ENCODE results near the gene ISCA1. TPM values are rescaled to one million over a fixed set of nuclear protein-coding genes. Genes with fewer than 3 reads are reported as not detected.
"Not testable (repeated sequence)": the region's sequence is repeated elsewhere in the genome, so short reads cannot be mapped to it uniquely, and the experiment has no call there.

The ISCA1 gene
- 21.4 and 30.5 TPM in 2 replicates for total RNA-seq

GRCh38 chr9:86282077-86282978 is at the start of gene ISCA1:
TSS of gene ISCA1 (minus strand) at chr9:86282538. CDS start at chr9:86282458, 80 bp downstream.
- DNase-seq (ENCODE audit: low read depth in 2 of 2) = peak; percentile 58 to 93

DNA sequence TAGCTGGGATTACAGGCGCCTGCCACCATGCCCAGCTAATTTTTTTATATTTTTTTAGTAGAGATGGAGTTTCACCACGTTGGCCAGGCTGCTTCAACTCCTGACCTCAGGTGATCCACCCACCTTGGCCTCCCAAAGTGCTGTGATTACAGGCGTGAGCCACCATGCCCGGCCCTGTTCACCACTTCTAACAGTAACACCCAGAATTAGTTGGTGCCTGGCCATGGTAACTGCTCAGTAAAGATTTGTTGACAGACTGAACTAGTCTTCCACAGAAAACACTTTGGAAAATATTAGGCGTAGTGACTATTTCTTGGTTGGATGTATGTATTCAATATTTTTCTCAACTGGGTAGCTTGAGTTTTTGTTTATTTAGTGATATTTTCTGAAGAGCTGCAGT is 47.8 kb upstream of the ISCA1 start:
- no peak for DNase-seq (ENCODE audit: low read depth in 2 of 2)

DNA sequence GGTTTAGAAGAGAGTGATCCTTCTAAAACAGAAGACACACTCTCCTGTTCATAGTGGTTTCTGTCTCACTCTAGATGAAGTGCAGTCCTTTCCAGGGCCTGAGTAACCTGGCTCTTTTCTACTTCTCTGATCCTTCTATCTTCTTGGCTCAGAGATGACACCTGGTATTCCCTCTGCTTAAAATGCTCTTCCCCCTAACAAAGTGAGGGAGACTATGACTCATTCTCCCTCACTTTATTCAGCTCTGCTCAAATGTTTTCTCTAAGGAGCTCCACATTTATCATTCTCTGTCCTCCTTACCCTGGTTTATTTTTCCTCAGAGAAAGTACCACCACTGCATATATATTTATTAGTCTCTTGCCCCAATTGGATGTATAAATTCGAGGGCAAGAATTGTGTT is 47.3 kb upstream of the ISCA1 start:
- DNase-seq (ENCODE audit: low read depth in 2 of 2) = no peak

- no peak for DNase-seq (ENCODE audit: low read depth in 2 of 2)
Observed at GRCh38 chr9:86328156-86328555, 45.8 kb upstream of the ISCA1 start.

DNA sequence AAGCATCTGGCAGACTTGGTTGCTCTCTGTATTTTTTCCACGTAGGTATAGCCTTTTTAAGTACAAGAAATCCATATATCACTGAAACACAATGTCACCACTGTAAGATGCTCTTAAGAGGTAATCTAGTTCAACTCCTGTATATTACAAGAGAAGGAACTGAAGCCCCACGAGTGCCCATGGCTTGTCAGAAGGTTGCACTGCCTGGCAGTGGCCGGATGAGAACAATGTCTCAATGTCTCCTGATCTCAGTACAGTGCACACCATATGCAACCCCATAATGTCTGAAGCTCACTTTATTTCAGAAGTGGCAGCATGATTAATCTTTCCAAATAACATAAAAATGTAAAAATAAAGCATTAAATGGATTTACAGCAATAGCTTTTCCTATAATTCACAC is 44.2 kb upstream of the ISCA1 start:
- no peak for DNase-seq (ENCODE audit: low read depth in 2 of 2)

DNA sequence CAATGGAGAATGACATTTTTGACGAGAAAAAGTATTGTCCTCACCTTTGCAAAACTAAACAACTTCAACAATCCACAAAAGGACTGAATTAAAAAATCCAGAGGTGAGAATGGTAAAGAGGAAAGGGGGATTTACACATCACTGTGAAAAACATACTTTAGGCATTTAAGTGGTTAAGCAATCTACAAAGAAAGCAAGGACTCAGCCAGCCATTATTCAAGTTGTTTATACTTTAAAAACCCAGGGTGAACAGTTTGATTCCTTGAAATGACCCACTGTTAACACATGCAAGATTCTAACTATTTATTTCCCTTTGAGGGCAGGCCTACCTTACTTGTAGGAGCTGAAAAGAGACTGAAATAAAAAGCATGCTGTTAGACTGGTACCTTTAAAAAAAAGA is 42.6 kb upstream of the ISCA1 start:
- no peak for DNase-seq (ENCODE audit: low read depth in 2 of 2)

GRCh38 chr9:86324308-86324707 is 42.0 kb upstream of the ISCA1 start:
- no peak for DNase-seq (ENCODE audit: low read depth in 2 of 2)

DNA sequence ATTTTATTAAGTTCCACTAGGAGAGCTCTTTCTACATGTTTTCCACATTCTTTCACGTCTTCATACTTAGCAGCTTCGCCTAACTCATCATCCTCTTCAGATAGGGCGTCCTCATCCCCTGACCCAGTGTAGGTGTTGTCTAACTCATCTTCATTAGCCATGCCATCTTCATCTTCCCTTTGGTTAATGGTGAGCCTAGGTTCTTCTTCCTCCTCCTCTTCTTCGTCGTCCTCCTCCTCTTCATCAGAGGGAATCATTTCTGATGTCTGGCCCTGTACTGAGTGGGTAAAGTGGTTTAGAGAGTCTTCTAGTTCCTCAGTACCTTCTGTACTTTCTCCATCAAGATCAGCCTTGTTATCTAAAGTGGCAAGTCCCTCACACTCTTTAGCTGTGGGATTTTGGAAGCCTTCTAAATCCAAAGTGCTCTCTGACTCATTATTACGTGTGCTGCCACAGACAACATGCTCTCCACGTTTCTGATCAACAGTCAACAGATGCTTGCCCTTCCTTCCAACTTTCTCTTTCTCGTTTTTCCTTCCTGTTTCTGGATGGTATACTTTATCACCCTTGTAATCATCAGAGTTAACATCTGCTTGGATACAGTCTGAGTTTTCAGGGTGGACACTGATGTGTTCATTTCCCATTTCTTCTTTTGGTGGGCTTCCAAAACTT is 40.8 kb upstream of the ISCA1 start:
- DNase-seq (ENCODE audit: low read depth in 2 of 2) = peak; percentile 36 to 76

GRCh38 chr9:86321373-86321772 is 39.0 kb upstream of the ISCA1 start:
- no peak for DNase-seq (ENCODE audit: low read depth in 2 of 2)

DNA sequence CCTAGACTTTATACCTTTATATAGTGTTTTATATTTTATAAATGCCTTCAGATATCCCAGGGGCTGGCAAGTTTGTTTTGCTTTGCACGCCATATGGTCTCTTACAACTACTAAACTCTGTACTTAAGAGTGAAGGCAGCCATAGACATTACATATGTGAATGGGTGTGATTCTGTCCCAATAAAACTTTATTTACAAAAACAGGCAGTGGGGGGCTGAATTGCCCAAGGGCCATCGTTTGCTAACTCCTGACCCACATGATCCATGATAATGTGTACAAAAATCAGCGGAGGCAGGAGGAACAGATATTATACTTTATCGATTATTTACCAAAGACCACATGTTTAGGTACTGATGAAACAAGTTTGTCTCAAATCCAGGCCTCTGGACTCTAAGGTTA is 35.8 kb upstream of the ISCA1 start:
- DNase-seq (ENCODE audit: low read depth in 2 of 2) = no peak

- DNase-seq (ENCODE audit: low read depth in 2 of 2) = no peak
Observed at GRCh38 chr9:86315078-86315477, 32.7 kb upstream of the ISCA1 start.

- DNase-seq (ENCODE audit: low read depth in 2 of 2) = not testable (repeated sequence)
Observed at GRCh38 chr9:86312959-86313358, 30.6 kb upstream of the ISCA1 start.

DNA sequence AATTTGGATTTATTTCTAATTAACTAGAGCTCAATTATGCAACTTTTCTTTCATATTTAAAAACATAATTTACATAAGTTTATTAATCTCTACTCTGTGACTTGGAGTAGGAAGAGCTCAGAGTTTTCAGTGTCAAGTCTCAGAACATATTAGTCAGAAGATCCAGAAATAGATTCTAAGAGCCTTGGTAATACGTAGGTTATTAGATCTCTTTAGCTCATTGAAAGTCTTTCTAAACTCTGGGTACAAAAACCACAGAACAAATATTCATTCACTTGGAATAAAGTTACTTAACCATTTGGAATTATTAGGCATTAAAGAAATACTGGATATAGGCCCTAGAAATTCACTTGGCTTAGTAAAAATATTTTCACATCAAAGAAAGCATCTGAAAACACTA is 26.3 kb upstream of the ISCA1 start:
- no peak for DNase-seq (ENCODE audit: low read depth in 2 of 2)

DNA sequence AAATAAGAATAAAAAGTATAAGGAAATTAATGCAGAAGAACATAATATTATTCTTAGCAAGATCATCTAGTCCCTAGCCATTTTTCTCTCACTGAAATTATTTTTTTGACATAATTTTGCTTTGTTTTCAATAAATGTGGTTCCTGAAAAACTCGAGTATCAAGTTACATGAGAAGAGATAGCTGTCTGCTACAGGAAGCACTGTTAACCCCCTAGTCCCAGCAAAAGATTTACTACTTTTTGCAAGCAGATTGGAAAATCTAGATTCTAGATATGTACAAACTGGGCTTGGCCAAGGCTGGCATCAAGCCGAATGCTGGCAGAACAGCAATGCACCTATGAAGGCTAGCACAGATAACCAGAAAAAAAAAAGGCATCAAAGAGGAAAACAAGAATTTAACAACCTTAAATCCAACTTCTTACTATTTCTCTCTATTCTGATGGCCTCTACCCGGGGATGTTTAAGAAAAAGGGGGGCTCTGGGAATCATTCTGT is 21.9 kb upstream of the ISCA1 start:
- peak in 1 of 2 donors; percentile 42 for DNase-seq (ENCODE audit: low read depth in 2 of 2)

DNA sequence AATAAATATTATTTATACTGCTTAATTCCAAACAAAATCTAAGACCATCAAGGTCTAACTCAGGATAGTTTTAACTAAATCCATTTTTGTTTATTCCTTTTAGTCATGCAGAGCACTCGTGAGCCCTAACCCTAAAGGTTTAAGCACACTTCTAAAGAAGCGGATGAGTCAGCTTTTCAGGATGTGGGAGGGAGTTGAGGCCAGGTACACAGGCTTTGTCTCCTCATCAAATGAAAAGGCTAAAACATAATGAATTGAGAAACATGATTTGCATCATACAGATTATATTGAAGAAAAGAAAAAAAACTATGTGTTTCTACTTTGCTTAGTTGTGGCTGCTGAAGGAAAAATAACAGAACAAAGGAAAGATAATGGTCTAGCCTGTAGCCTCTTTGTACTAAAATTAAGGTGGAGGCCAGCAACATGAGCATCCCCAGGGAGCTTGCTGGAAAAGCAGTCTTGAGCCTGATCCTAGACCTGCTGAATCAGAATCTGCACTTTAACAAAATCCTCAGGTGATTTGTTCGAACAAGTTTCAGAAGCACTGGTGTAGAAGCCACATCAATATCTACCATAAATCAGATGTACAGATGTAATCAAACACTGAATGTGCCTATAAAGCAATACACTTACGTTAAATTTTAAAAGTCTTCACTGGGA is 21.1 kb upstream of the ISCA1 start:
- DNase-seq (ENCODE audit: low read depth in 2 of 2) = peak in 1 of 2 donors; percentile 67

GRCh38 chr9:86301686-86302085 is 19.3 kb upstream of the ISCA1 start:
- DNase-seq (ENCODE audit: low read depth in 2 of 2) = no peak

DNA sequence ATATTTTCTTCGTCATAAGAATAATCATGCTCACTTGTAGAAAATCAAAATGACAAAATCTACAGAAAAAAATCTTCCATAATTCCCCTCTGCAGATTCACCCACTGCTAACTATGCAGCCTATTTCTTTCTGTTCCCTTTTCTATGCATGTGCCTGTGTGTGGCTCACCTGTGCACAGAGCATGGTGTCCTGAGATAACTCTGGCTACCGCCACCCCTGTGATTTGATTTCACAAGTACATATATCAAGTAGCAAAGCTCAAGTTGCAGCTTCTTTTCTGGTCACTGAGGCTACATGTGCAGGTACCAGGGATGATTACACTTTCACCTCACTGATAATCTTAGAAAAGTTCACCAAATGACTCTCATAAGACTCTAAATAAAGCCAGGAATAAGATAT is 18.4 kb upstream of the ISCA1 start:
- no peak for DNase-seq (ENCODE audit: low read depth in 2 of 2)

- no peak for DNase-seq (ENCODE audit: low read depth in 2 of 2)
Observed at GRCh38 chr9:86298873-86299272, 16.5 kb upstream of the ISCA1 start.

DNA sequence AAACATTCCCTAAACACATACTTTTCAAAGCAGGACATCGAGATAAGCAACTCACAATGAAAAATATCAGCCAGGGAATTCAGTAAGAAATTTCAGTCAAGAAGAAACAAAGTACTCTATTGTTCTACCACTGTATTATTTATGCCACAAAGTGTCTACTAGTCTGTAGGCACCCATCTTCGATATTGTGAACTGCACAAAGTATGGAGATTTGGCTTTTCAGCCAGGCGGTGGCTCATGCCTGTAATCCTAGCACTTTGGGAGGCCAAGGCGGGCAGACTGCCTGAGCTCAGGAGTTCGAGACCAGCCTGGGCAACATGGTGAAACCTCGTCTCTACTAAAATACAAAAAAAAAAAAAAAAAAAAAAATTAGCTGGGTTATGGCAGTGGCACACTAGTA is 8.0 kb upstream of the ISCA1 start:
- not testable (repeated sequence) for DNase-seq (ENCODE audit: low read depth in 2 of 2)

- no peak for DNase-seq (ENCODE audit: low read depth in 2 of 2)
Observed at GRCh38 chr9:86288499-86289198, 6.3 kb upstream of the ISCA1 start.

- DNase-seq (ENCODE audit: low read depth in 2 of 2) = peak in 1 of 2 donors; percentile 34
Observed at GRCh38 chr9:86287013-86287412, 4.7 kb upstream of the ISCA1 start.

Data from dermis microvascular lymphatic vessel endothelial cell (primary cell).